Trophoblast cell (in vitro differentiated cells and primary cell): ENCODE results near the gene CCDC148.
"Not testable (repeated sequence)": the region's sequence is repeated elsewhere in the genome, so short reads cannot be mapped to it uniquely, and the experiment has no call there.

ENCODE experiments used
- DNase-seq, 2 donors: peaks; one replicate each; pipeline ENCODE4 v3.0.0-alpha.2; 2016
- H2AFZ ChIP-seq: 2 replicates; pipeline ENCODE4 v1.6.1; 2013; ENCODE audit warnings: low read length, moderate library complexity, mild to moderate bottlenecking; ENCODE audit not compliant: insufficient read depth, poor library complexity
- H2AK5ac ChIP-seq: 2 replicates; pipeline ENCODE4 v1.6.1; 2013; ENCODE audit warnings: mild to moderate bottlenecking, low read length
- H2BK120ac ChIP-seq: 2 replicates; pipeline ENCODE4 v1.6.1; 2013; ENCODE audit warnings: low read length, mild to moderate bottlenecking, moderate library complexity; ENCODE audit not compliant: insufficient read depth, poor library complexity
- H2BK12ac ChIP-seq: 2 replicates; pipeline ENCODE4 v1.6.1; 2013; ENCODE audit warnings: mild to moderate bottlenecking, low read length, moderate library complexity
- H2BK5ac ChIP-seq: 2 replicates; pipeline ENCODE4 v1.6.1; 2013; ENCODE audit warnings: low read length, low read depth, moderate library complexity, mild to moderate bottlenecking; ENCODE audit not compliant: poor library complexity
- H3K14ac ChIP-seq: 2 replicates; pipeline ENCODE4 v1.6.1; 2013; ENCODE audit warnings: mild to moderate bottlenecking, low read length
- H3K18ac ChIP-seq: 2 replicates; pipeline ENCODE4 v1.6.1; 2013; ENCODE audit warnings: mild to moderate bottlenecking, low read length
- H3K23ac ChIP-seq: 2 replicates; pipeline ENCODE4 v1.6.1; 2013; ENCODE audit warnings: low read length
- H3K27ac ChIP-seq: 2 replicates; pipeline ENCODE4 v1.5.1; 2013; ENCODE audit warnings: low read depth, mild to moderate bottlenecking, inconsistent platforms, low read length, moderate library complexity
- H3K27me3 ChIP-seq: 2 replicates; pipeline ENCODE4 v1.6.1; 2013; ENCODE audit warnings: inconsistent platforms, mild to moderate bottlenecking, low read length, moderate library complexity; ENCODE audit not compliant: insufficient read depth
- H3K36me3 ChIP-seq, 2 experiments: 1 replicate in 1 of 2; 2 replicates in 1 of 2; pipeline ENCODE4 v1.6.1; 2013; ENCODE audit warnings: low read length in 2 of 2, mild to moderate bottlenecking in 2 of 2, moderate library complexity in 1 of 2; ENCODE audit not compliant: insufficient read depth in 2 of 2, control insufficient read depth in 1 of 2
- H3K4ac ChIP-seq: 2 replicates; pipeline ENCODE4 v1.6.1; 2013; ENCODE audit warnings: low read depth, mild to moderate bottlenecking, low read length, moderate library complexity
- H3K4me1 ChIP-seq, 2 experiments: 1 replicate in 1 of 2; 2 replicates in 1 of 2; pipeline ENCODE4 v1.6.1; 2013; ENCODE audit warnings: low read length in 2 of 2, mild to moderate bottlenecking in 2 of 2, moderate library complexity in 1 of 2; ENCODE audit not compliant: insufficient read depth in 2 of 2, control insufficient read depth in 1 of 2
- H3K4me2 ChIP-seq: 2 replicates; pipeline ENCODE4 v1.6.1; 2013; ENCODE audit warnings: inconsistent platforms, mild to moderate bottlenecking, low read length, moderate library complexity
- H3K4me3 ChIP-seq: 2 replicates; pipeline ENCODE4 v1.5.1; 2013; ENCODE audit warnings: mild to moderate bottlenecking, low read depth, low read length, inconsistent platforms
- H3K79me1 ChIP-seq: one replicate; pipeline ENCODE4 v1.6.1; 2013; ENCODE audit warnings: low read length
- H3K79me2 ChIP-seq: 2 replicates; pipeline ENCODE4 v1.6.1; 2013; ENCODE audit warnings: low read length, mild to moderate bottlenecking; ENCODE audit not compliant: control insufficient read depth, insufficient read depth, poor library complexity
- H3K9ac ChIP-seq: 2 replicates; pipeline ENCODE4 v1.6.1; 2013; ENCODE audit warnings: mild to moderate bottlenecking, low read length
- H3K9me3 ChIP-seq: 2 replicates; pipeline ENCODE4 v1.6.1; 2013; ENCODE audit warnings: low read depth, mild to moderate bottlenecking, control low read depth, inconsistent platforms, low read length; ENCODE audit not compliant: insufficient read depth
- H4K12ac ChIP-seq: 2 replicates; pipeline ENCODE4 v1.6.1; 2013; ENCODE audit warnings: low read depth, mild to moderate bottlenecking, low read length, moderate library complexity
- H4K8ac ChIP-seq: 2 replicates; pipeline ENCODE4 v1.6.1; 2013; ENCODE audit warnings: low read depth, mild to moderate bottlenecking, low read length, moderate library complexity
- H4K91ac ChIP-seq: one replicate; pipeline ENCODE4 v1.6.1; 2013; ENCODE audit warnings: low read depth, mild to moderate bottlenecking, low read length, moderate library complexity
- WGBS: extraction: QIAGEN DNeasy Blood & Tissue Kit; methylation state at CpG from one replicate; pipeline ENCODE4 v1.1.7; 2013; ENCODE audit warnings: missing lambda C conversion rate; ENCODE audit not compliant: insufficient read length, insufficient coverage; ENCODE audit errors: extremely low coverage; 5-methylcytosine and 5-hydroxymethylcytosine counted together

CCDC148 gene

DNA sequence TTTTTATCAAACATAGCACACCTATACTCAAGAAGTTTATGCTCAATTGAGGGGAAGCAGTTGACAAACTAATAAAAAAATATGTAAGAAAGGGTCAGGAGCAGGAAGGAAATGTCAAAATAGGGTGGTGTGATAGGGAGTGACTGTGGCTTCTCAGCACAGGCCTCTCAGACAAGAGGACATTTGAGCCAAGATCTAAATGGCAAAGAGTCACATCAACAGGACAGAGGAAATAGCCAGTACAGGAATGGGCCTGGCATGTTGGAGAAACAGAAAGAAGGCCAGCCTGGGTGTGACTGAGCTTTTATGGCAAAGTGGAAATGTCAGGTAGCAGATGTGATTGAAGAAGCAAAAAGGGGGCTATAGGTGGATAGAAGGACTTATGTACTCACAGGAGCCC lies 117.0 kb downstream of the CCDC148 start:
- H3K27ac ChIP-seq: no peak overlapping the region
- no peak overlapping the region for H3K18ac ChIP-seq
- no peak overlapping the region for H3K9ac ChIP-seq
- no peaks in the 10 kb centered on the region for H3K79me2 ChIP-seq
- no peak overlapping the region for H4K91ac ChIP-seq
- H3K23ac ChIP-seq: no peak overlapping the region
- H2BK5ac ChIP-seq: no peak overlapping the region
- H3K79me1 ChIP-seq: no peaks in the 10 kb centered on the region
- no peak overlapping the region for H3K4me2 ChIP-seq
- H2BK120ac ChIP-seq: no peak overlapping the region
- H3K14ac ChIP-seq: no peak overlapping the region
- H2AFZ ChIP-seq: no peak overlapping the region
- H3K9me3 ChIP-seq: no peaks in the 10 kb centered on the region
- H2BK12ac ChIP-seq: no peak overlapping the region
- H3K27me3 ChIP-seq: no peaks in the 10 kb centered on the region
- no peaks in the 10 kb centered on the region for H3K36me3 ChIP-seq
- no peak overlapping the region for H3K4ac ChIP-seq
- H4K12ac ChIP-seq: no peak overlapping the region
- DNase-seq: no peak
- H3K4me3 ChIP-seq: no peak overlapping the region
- H3K4me1 ChIP-seq: no peaks in the 10 kb centered on the region
- no peak overlapping the region for H2AK5ac ChIP-seq
- H4K8ac ChIP-seq: no peak overlapping the region

DNA sequence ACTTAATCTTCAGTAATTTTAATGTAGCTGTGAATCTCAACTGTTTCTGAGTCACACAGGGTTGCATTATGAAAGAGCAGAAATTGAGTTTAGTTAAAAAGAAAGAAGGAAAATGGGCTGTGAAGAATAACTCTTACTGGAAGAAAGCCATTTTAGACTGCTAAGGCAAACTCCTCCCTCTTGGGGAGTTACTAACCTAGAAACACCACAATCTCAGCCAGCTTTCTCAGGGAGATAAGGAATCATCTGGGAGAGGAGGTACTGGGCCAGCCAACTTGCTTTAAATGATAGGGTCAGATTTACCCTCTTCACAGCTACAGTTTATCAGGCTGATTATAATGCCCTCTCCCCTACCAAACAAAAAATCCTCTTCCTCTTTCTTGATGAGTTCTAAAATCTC lies 119.5 kb downstream of the CCDC148 start:
- Histone ChIP-seq H3K27ac (no peak overlapping the region), H3K79me1 (no peaks in the 10 kb centered on the region), H3K27me3 (no peaks in the 10 kb centered on the region), H2BK120ac (no peak overlapping the region), H4K8ac (no peak overlapping the region), H4K12ac (no peak overlapping the region), H3K4ac (no peak overlapping the region), H3K4me2 (no peak overlapping the region), H3K23ac (no peak overlapping the region), H4K91ac (no peak overlapping the region), H3K4me3 (no peak overlapping the region), H2AK5ac (no peak overlapping the region), H3K36me3 (no peaks in the 10 kb centered on the region), H3K18ac (no peak overlapping the region), H2BK12ac (no peak overlapping the region), H3K9ac (no peak overlapping the region), H2AFZ (no peak overlapping the region), H3K4me1 (no peaks in the 10 kb centered on the region), H3K79me2 (no peaks in the 10 kb centered on the region), H3K9me3 (no peaks in the 10 kb centered on the region), H3K14ac (no peak overlapping the region), H2BK5ac (no peak overlapping the region)
- DNase-seq: no peak

DNA sequence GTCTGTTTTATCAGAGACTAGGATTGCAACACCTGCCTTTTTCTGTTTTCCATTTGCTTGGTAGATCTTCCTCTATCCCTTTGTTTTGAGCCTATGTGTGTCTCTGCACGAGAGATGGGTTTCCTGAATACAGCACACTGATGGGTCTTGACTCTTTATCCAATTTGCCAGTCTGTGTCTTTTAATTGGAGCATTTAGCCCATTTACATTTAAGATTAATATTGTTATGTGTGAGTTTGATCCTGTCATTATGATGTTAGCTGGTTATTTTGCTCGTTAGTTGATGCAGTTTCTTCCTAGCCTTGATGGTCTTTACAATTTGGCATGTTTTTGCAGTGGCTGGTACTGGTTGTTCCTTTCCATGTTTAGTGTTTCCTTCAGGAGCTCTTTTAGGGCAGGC lies 124.8 kb downstream of the CCDC148 start:
- not testable (repeated sequence) for H3K9ac ChIP-seq, H2AFZ ChIP-seq, H3K4ac ChIP-seq, H4K91ac ChIP-seq, H3K27ac ChIP-seq, DNase-seq, H3K79me2 ChIP-seq, H3K9me3 ChIP-seq, H3K27me3 ChIP-seq, H3K14ac ChIP-seq, H2BK120ac ChIP-seq, H4K12ac ChIP-seq, H3K79me1 ChIP-seq, H3K4me3 ChIP-seq, H2BK12ac ChIP-seq, H3K23ac ChIP-seq, H2AK5ac ChIP-seq, H4K8ac ChIP-seq, H2BK5ac ChIP-seq, H3K4me1 ChIP-seq, H3K36me3 ChIP-seq, H3K18ac ChIP-seq, H3K4me2 ChIP-seq
- WGBS: no CpG with 5 or more reads among the region's 2 CpGs

DNA sequence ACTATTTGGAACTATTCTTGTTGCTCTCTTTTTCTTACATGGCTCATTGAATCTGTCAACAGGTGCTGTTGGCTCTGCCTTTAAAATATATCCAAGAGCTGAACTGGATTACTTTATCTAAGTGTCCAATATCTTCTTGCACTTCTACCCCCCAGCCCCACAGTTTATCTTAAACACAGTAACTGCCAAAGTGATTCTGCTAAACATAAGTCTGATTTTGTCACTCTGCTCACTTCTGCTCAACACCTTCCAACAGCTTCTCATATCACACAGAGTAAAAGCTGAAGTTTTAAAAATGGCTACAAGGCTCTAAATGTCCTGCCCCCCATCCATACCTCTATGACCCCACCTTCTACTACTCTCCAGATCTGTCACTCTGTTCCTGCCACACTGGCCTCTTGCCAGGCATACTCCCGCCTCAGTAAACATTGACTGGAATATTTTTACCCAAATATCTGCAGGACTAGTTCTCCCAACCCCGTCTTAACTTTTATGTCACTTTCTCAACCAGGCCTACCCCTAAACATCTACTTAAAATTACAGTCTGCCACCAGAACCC lies 130.7 kb downstream of the CCDC148 start:
- H3K36me3 ChIP-seq: no peaks in the 10 kb centered on the region
- DNase-seq: no peak
- no peak overlapping the region for H2BK12ac ChIP-seq
- H2AK5ac ChIP-seq: no peak overlapping the region
- H3K4me2 ChIP-seq: no peak overlapping the region
- no peaks in the 10 kb centered on the region for H3K79me1 ChIP-seq
- H2BK120ac ChIP-seq: no peak overlapping the region
- H3K18ac ChIP-seq: no peak overlapping the region
- no peak overlapping the region for H3K14ac ChIP-seq
- no peaks in the 10 kb centered on the region for H3K27me3 ChIP-seq
- no CpG with 5 or more reads among the region's 2 CpGs for WGBS
- no peaks in the 10 kb centered on the region for H3K9me3 ChIP-seq
- H4K91ac ChIP-seq: no peak overlapping the region
- no peak overlapping the region for H3K4ac ChIP-seq
- no peaks in the 10 kb centered on the region for H3K4me1 ChIP-seq
- H3K23ac ChIP-seq: no peak overlapping the region
- H2BK5ac ChIP-seq: no peak overlapping the region
- no peak overlapping the region for H3K27ac ChIP-seq
- no peaks in the 10 kb centered on the region for H3K79me2 ChIP-seq
- no peak overlapping the region for H4K12ac ChIP-seq
- no peak overlapping the region for H4K8ac ChIP-seq
- H3K9ac ChIP-seq: no peak overlapping the region
- H3K4me3 ChIP-seq: no peak overlapping the region
- H2AFZ ChIP-seq: no peak overlapping the region
